Stimulated activated CD4-positive, alpha-beta T cell treated with anti-CD3 and anti-CD28 coated beads, TNF-alpha, amount 100 ng/mL, for 48 hours (primary cell): ENCODE measurements around the gene CRYBA4.
"Not testable (repeated sequence)": the region's sequence is repeated elsewhere in the genome, so short reads cannot be mapped to it uniquely, and the experiment has no call there.

Experiments used
- DNase-seq, 3 donors: peaks; one replicate each; pipeline ENCODE4 v3.0.0-alpha.2; 2020; ENCODE audit warnings: low read depth in 3 of 3

CRYBA4 gene

DNA sequence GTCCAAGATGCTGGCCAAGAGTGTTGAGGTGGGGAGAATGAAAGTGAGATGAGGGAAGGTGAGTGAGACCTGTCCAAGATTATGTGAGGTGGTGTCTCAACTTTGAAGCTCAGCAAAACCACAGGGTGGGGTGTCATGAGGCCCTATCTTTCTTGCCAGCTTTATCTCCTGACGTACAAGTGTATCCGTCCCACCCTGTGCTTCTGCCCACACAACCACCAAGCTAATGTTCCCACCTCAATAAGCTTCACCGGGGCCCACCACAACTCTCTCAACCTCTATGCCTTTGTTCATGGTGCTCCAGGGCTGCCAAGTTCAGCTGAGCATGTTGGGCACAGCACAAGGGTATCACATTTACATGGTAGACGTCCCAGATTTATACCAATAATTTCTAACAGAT lies 24.7 kb upstream of the CRYBA4 start:
- DNase-seq = no peak

DNA sequence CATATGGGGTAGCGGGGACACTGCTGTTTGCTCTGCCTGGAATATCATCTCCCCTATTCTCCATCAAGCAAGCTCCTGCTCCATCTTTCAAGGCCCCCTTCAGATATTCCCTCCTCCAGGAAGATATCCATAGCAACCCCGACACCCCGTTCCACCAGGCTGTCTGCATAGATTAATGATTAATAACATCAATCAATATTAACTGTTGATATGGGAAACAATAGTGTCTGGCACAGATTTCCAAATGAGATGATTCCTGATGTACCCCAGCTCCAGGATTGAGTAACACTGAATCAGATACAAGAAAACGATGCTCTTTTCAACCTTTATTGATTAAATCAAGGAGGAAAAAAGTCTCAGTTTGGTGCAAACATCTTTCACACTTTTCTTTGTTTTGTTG lies 24.3 kb upstream of the CRYBA4 start:
- DNase-seq = no peak

- DNase-seq = no peak
Measured at GRCh38 chr22:26599505-26599904, 22.3 kb upstream of the CRYBA4 start.

DNA sequence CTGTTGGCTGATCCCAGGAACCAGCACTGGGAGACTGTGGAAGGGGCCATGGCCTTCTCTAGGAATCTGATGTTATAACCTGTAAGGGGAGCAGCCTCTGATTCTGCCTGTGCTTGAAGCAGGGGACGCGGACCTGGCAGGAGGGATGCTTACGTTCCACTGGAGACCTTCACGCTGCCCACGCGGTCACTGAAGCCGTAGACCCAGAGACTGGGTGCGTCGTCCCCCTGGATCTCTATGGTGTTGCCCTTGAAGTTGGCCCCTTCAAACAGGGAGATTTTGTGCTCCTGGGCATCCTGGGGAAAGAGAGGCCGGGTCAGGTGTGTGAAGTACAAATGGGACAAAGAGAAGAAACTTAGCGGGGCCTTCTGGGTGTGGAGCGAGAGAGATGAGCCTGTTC lies 20.0 kb upstream of the CRYBA4 start:
- no peak for DNase-seq

- no peak for DNase-seq
Measured at GRCh38 chr22:26602127-26602526, 19.6 kb upstream of the CRYBA4 start.

GRCh38 chr22:26604368-26604767 lies 17.4 kb upstream of the CRYBA4 start:
- no peak for DNase-seq

DNA sequence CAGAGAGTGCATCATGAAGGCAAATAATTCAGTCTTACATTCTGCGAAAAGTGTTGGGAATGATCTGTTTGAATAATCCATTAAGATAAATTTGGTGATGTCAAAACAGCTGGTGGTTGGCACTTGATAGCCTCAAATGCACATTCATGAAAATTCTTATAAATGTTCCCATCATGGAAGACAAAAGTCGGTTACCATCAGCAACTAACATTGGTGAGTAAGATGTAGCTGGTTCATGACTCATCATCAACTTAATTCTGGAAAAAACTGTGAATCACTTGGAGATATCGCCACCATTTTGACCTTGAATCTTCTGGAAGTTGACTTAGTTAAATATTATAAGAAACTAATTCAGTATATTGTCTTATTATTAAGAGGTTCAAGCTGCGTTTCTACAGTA lies 15.2 kb upstream of the CRYBA4 start:
- DNase-seq = no peak

DNA sequence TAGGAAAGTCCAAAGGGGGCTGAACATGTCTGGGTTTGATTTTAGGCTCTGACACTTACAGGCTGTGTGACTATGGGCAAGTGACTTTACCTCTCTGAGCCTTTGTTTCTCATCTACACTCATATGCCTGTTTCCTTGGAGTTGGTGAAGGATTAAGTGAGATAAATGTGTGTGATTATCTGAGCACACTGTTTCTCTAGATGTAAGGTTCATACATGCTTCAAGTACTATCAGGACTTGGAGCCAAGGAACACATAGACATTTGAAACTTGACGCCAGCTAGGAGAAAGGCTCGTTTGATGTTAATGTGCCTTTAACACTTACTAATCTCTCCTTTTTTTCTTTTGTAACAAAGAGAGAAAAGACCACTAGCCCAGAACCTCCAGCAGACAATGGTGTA lies 13.6 kb upstream of the CRYBA4 start:
- DNase-seq = no peak

- no peak for DNase-seq
Measured at GRCh38 chr22:26609287-26609686, 12.5 kb upstream of the CRYBA4 start.

DNA sequence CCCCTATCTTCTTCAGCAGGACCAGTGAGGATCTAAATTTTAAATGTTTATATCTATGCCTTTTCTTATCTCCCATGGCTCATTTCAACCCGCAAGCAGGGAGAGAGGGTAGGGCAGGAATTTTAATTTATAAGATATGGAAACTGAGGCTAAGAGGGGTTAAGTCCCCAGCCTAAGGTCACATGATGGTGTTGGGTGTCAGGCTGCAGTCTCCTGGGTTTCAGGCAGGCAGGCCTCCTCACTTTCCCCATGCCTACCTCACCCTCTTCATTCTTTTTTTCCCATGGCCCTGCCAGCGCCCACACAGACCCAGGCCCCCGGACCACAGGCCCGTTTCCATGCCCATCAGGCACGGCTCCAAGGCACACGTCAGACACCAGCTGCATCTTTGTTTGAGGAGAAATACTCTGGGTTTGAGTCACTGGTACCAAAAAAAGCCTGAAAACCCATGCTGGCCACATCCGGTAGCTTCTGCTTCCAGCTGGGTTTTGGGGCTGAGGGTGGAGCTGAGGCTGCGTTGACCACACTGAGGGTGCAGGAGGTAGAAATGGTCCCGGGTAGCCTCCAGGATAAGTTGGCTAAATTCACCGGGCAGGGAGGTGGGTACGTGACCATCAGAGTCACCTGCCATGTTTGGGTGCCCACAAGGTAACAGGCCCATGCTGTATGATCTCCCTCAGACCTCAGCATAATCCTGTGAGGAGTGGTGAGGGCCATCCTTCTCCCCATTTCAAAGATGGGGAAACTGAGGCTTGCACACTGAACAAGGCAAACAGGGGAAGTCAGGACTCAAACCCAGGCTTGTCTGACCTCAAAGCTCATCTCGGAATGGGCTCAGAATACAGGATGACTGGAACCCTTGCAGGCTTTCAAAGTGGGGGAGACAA lies 11.4 kb upstream of the CRYBA4 start:
- peak in 1 of 3 donors; percentile 45 for DNase-seq

GRCh38 chr22:26610996-26611395 lies 10.8 kb upstream of the CRYBA4 start:
- DNase-seq = no peak

DNA sequence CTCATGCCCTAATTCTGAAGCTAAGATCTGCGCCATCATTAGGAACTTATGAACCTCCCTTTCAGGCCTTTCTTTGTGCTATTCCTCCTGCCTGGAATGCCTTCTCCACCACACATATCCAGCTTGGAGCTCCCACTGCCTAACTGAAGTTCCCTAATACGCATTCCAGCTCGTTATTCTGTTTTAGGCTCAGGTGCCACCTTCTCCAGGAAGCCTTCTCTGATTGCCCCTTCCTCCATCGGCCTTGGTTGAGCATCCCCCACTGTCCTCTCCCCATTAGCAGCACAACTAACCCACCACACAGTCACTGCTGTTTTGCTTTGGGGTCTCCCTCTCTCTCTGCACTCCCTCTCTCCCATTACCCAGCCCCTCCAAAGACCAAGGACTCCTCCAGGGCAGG lies 9.1 kb upstream of the CRYBA4 start:
- DNase-seq = no peak

DNA sequence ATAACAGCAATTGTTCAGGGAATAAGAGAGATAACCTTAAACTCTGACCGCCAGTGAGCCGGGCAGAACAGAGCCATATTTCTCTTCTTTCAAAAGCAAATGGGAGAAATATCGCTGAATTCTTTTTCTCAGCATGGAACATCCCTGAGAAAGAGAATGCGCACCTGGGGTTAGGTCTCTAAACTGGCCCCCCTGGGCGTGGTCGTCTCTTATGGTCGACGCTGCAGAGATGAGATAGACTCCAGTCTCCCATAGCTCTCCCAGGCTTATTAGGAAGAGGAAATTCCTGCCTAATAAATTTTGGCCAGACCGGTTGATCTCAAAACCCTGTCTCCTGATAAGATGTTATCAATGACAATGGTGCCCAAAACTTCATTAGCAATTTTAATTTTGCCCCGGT lies 8.0 kb upstream of the CRYBA4 start:
- not testable (repeated sequence) for DNase-seq

GRCh38 chr22:26614322-26614721 lies 7.4 kb upstream of the CRYBA4 start:
- DNase-seq = no peak

GRCh38 chr22:26615149-26615548 lies 6.6 kb upstream of the CRYBA4 start:
- no peak for DNase-seq

DNA sequence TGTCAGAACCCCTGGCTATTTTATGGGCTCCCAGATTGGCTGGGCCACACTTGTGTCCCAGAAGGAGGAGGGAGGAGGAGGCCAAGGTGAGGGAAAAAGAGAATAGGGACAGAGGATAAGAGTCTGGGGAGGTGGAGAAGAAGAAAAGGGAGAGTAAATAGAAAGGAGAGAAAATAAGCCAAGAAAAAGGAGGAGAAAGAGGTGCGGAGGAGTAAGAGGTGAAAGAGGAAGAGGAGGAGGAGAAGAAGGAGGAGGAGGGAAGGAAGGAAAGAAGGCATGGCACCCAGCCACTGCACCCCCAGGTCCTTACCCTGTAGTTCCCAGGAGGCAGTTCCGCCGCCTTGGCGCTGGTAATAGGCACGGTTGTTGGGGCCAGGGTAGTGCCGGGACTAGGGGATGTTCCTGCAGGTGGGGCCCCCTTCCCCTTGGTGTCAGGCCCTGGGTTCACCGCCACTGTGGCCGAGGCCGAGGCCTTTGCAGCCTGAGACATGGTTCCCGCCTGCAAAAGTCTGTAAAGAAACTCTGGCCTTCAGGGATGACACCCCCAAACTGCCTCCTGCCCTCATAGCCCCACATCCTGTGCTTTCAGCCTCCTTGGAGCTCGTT lies 5.8 kb upstream of the CRYBA4 start:
- no peak for DNase-seq

- no peak for DNase-seq
Measured at GRCh38 chr22:26616650-26617049, 5.1 kb upstream of the CRYBA4 start.

DNA sequence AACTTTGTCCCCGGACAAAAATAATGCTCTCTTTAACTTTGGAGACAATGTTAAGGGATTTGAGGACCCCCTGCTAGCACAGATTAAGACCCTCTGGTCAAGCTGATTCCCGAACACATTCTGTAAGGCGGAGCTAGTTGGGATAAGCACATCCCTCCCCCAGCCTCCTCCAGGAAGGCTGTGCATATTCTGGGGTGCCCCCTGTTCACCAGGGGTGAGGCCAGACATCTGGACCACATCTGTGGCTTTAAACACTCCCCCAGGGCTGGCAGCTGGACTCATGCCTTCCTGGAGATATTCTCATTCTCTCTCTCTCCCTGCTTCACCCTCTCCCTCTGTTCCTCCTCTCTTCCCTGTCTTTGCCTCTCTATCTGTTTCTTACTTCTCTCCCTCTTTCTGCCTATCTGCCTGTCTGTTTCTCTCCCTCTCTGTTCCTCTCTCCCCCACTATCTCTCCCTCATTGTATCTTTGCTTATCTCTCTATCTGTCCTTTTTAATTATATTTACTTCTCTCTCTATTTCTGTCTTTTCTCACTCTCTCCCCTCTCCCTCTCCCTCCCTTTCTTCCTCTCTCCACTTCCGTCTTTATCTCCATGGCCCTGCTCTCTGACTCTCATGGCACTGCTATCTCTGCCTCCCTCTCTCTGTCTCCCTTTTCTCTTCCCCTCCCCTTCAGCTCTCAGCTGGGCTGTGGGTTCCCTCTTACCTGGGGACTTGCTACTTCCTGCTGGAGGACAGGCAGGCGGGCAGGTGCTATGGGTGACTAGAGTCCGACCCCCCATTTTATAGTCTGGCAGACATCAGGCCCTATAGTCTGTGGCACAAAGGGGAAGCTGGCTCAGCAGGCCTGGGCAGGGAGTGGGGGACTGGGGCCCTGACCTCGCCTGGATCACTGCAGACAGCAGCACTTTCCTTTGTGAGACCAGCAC lies 4.2 kb upstream of the CRYBA4 start, which contains the start of gene CRYBB1:
Gene CRYBB1, minus strand, starts transcription at position 757 of the 929 bp plus-strand sequence. CDS start 1,708 bp downstream, outside the sequence.
- DNase-seq = no peak

GRCh38 chr22:26618455-26618854 lies 3.3 kb upstream of the CRYBA4 start:
- DNase-seq = no peak

GRCh38 chr22:26619510-26619909 lies 2.3 kb upstream of the CRYBA4 start:
- no peak for DNase-seq

- no peak for DNase-seq
Measured at GRCh38 chr22:26620197-26620596, 1.6 kb upstream of the CRYBA4 start.

GRCh38 chr22:26623984-26624383 lies 2.2 kb downstream of the CRYBA4 start:
- no peak for DNase-seq
